ENCODE measurements around the gene SPIN4. TPM values are rescaled to one million over a fixed set of nuclear protein-coding genes. Genes with fewer than 3 reads are reported as not detected.
"Not testable (repeated sequence)": the region's sequence is repeated elsewhere in the genome, so short reads cannot be mapped to it uniquely, and the experiment has no call there.

Gene SPIN4
- total and polyA plus RNA-seq, 2 donors (not counting 1 experiment from before 2014, with no cell fraction given): 1.6 to 5.8 TPM

GRCh38 chrX:63387411-63387810 is 36.3 kb upstream of the SPIN4 start:
- CTCF ChIA-PET: no interaction called here
- no peak overlapping the region for H3K4me3 Mint-ChIP-seq
- no CpG with 5 or more reads among the region's 3 CpGs for WGBS (ENCODE audit: insufficient coverage)

GRCh38 chrX:63384263-63384662 is 33.1 kb upstream of the SPIN4 start:
- H3K27me3 ChIP-seq (replicated peaks in 1 of 4; ENCODE audit: control extremely low read depth in 1 of 4, control insufficient read depth in 3 of 4, insufficient read depth in 4 of 4, low read length in 3 of 4); H3K4me2 ChIP-seq (replicated peaks; ENCODE audit: low read depth, low read length, poor library complexity, severe bottlenecking); H3K4me3 Mint-ChIP-seq; H3K4me1 ChIP-seq (ENCODE audit: control insufficient read depth in 2 of 2, insufficient read depth in 2 of 2, low read length in 2 of 2); ATAC-seq (ENCODE audit: low read depth); H3K27me3 Mint-ChIP-seq; H3K9me3 ChIP-seq (ENCODE audit: control extremely low read depth in 1 of 3, control insufficient read depth in 2 of 3, insufficient read depth in 1 of 3, low read length in 2 of 3); H3K27ac ChIP-seq (ENCODE audit: low read length in 2 of 2); H3K4me1 Mint-ChIP-seq; H3K9me3 Mint-ChIP-seq (ENCODE audit: insufficient read depth); POLR2A ChIA-PET; H3K27ac Mint-ChIP-seq; H3K4me3 ChIP-seq (ENCODE audit: control extremely low read depth in 1 of 5, extremely low read depth in 1 of 5, insufficient read depth in 1 of 5, low read depth in 2 of 5, low read length in 4 of 5); DNase-seq; H4K20me1 ChIP-seq (ENCODE audit: control insufficient read depth, insufficient read depth, low read length, poor library complexity, severe bottlenecking); intact Hi-C loops (cut with micrococcal nuclease); H3K36me3 ChIP-seq (replicated peaks in 1 of 2; ENCODE audit: control extremely low read depth in 1 of 2, control insufficient read depth in 1 of 2, extremely low read depth in 1 of 2, insufficient read depth in 2 of 2, low read length in 1 of 2); H3K79me2 ChIP-seq (ENCODE audit: control insufficient read depth, insufficient read depth, low read length); H2AFZ ChIP-seq (ENCODE audit: insufficient read depth, low read depth, low read length, poor library complexity, severe bottlenecking); H3K9ac ChIP-seq (ENCODE audit: low read length); CTCF ChIA-PET: not testable (repeated sequence)

More at GRCh38 chrX:63387411-63387810, 36.3 kb upstream of the SPIN4 start:
- no peaks in the 10 kb centered on the region for H4K20me1 ChIP-seq (ENCODE audit: control insufficient read depth, insufficient read depth, low read length, poor library complexity, severe bottlenecking)
- H3K9me3 ChIP-seq (ENCODE audit: control extremely low read depth in 1 of 3, control insufficient read depth in 2 of 3, insufficient read depth in 1 of 3, low read length in 2 of 3): peaks cover 0 to 2% (median 0%) of the 10 kb centered on the region in 3 donors
- Mint-ChIP-seq H3K9me3 (ENCODE audit: insufficient read depth) (no peaks in the 10 kb centered on the region), H3K4me1 (no peaks in the 10 kb centered on the region), H3K27me3 (no peaks in the 10 kb centered on the region), H3K27ac (no peak overlapping the region)
- intact Hi-C loops (cut with micrococcal nuclease): no loop called here
- ATAC-seq (ENCODE audit: low read depth) (no peak), DNase-seq (no peak)
- no peaks in the 10 kb centered on the region for H3K27me3 ChIP-seq (replicated peaks in 1 of 4; ENCODE audit: control extremely low read depth in 1 of 4, control insufficient read depth in 3 of 4, insufficient read depth in 4 of 4, low read length in 3 of 4)
- H3K9ac ChIP-seq (ENCODE audit: low read length): no peak overlapping the region
- no peak overlapping the region for H2AFZ ChIP-seq (ENCODE audit: insufficient read depth, low read depth, low read length, poor library complexity, severe bottlenecking)
- no peaks in the 10 kb centered on the region for H3K79me2 ChIP-seq (ENCODE audit: control insufficient read depth, insufficient read depth, low read length)
- H3K4me1 ChIP-seq (ENCODE audit: control insufficient read depth in 2 of 2, insufficient read depth in 2 of 2, low read length in 2 of 2): no peaks in the 10 kb centered on the region
- H3K36me3 ChIP-seq (replicated peaks in 1 of 2; ENCODE audit: control extremely low read depth in 1 of 2, control insufficient read depth in 1 of 2, extremely low read depth in 1 of 2, insufficient read depth in 2 of 2, low read length in 1 of 2): no peaks in the 10 kb centered on the region
- POLR2A ChIA-PET: no interaction called here
- TF ChIP-seq EZH2 (IDR thresholded peaks at IDR 0.05; ENCODE audit: borderline replicate concordance, insufficient read depth, low read depth, low read length, poor library complexity, severe bottlenecking): no peak
- no peak for TF ChIP-seq CTCF (IDR thresholded peaks at IDR 0.05)
- H3K4me2 ChIP-seq (replicated peaks; ENCODE audit: low read depth, low read length, poor library complexity, severe bottlenecking): no peak overlapping the region
- H3K4me3 ChIP-seq (ENCODE audit: control extremely low read depth in 1 of 5, extremely low read depth in 1 of 5, insufficient read depth in 1 of 5, low read depth in 2 of 5, low read length in 4 of 5): no peak overlapping the region
- no peak overlapping the region for H3K27ac ChIP-seq (ENCODE audit: low read length in 2 of 2)

- H2AFZ ChIP-seq (ENCODE audit: insufficient read depth, low read depth, low read length, poor library complexity, severe bottlenecking); H4K20me1 ChIP-seq (ENCODE audit: control insufficient read depth, insufficient read depth, low read length, poor library complexity, severe bottlenecking); POLR2A ChIA-PET; CTCF ChIA-PET; ATAC-seq (ENCODE audit: low read depth); H3K79me2 ChIP-seq (ENCODE audit: control insufficient read depth, insufficient read depth, low read length); intact Hi-C loops (cut with micrococcal nuclease); H3K27ac Mint-ChIP-seq; H3K4me3 Mint-ChIP-seq; H3K4me2 ChIP-seq (replicated peaks; ENCODE audit: low read depth, low read length, poor library complexity, severe bottlenecking); H3K27me3 ChIP-seq (replicated peaks in 1 of 4; ENCODE audit: control extremely low read depth in 1 of 4, control insufficient read depth in 3 of 4, insufficient read depth in 4 of 4, low read length in 3 of 4); H3K9me3 Mint-ChIP-seq (ENCODE audit: insufficient read depth); H3K27me3 Mint-ChIP-seq; H3K4me1 ChIP-seq (ENCODE audit: control insufficient read depth in 2 of 2, insufficient read depth in 2 of 2, low read length in 2 of 2); H3K9me3 ChIP-seq (ENCODE audit: control extremely low read depth in 1 of 3, control insufficient read depth in 2 of 3, insufficient read depth in 1 of 3, low read length in 2 of 3); H3K36me3 ChIP-seq (replicated peaks in 1 of 2; ENCODE audit: control extremely low read depth in 1 of 2, control insufficient read depth in 1 of 2, extremely low read depth in 1 of 2, insufficient read depth in 2 of 2, low read length in 1 of 2); H3K4me1 Mint-ChIP-seq; H3K4me3 ChIP-seq (ENCODE audit: control extremely low read depth in 1 of 5, extremely low read depth in 1 of 5, insufficient read depth in 1 of 5, low read depth in 2 of 5, low read length in 4 of 5); DNase-seq; H3K27ac ChIP-seq (ENCODE audit: low read length in 2 of 2); H3K9ac ChIP-seq (ENCODE audit: low read length): not testable (repeated sequence)
- no CpG with 5 or more reads among the region's 3 CpGs for WGBS (ENCODE audit: insufficient coverage)
Measured at GRCh38 chrX:63373012-63373411, 21.9 kb upstream of the SPIN4 start.

Data from B cell (primary cell).